Stimulated activated CD4-positive, alpha-beta T cell treated with anti-CD3 and anti-CD28 coated beads, Interleukin-12 subunit alpha, Interleukin-12 subunit beta, amount 100 ng/mL, for 4 hours (primary cell): ENCODE results near the gene PLEKHG5.

Source experiments
- DNase-seq: peaks from one replicate; pipeline ENCODE4 v3.0.0-alpha.2; 2020

PLEKHG5 gene

GRCh38 chr1:6424619-6425593 lies 66.6 kb downstream of the PLEKHG5 start, which contains the start of gene ESPN:
Gene ESPN, plus strand, starts transcription at chr1:6424776. Its CDS starts 180 bp downstream, at chr1:6424956.
- no peak for DNase-seq

GRCh38 chr1:6424000-6424565 lies 67.4 kb downstream of the PLEKHG5 start:
- no peak for DNase-seq

- peak; percentile 69 for DNase-seq
These were observed 68.0 kb downstream of the PLEKHG5 start for GRCh38 chr1:6423321-6423999.

- DNase-seq: no peak
These were observed 70.2 kb downstream of the PLEKHG5 start for GRCh38 chr1:6421266-6421665.

- no peak for DNase-seq
These were observed 70.9 kb downstream of the PLEKHG5 start for GRCh38 chr1:6420454-6421042.

GRCh38 chr1:6419804-6420453 lies 71.5 kb downstream of the PLEKHG5 start, which contains the start of gene HES2:
Gene HES2, minus strand, starts transcription at chr1:6419919. Its CDS starts 99 bp downstream, at chr1:6419820.
- DNase-seq: peak; percentile 12

GRCh38 chr1:6419397-6419803 lies 72.1 kb downstream of the PLEKHG5 start:
- DNase-seq: peak; percentile 7

- no peak for DNase-seq
These were observed 72.6 kb downstream of the PLEKHG5 start for GRCh38 chr1:6418668-6419396.

- no peak for DNase-seq
These were observed 73.4 kb downstream of the PLEKHG5 start for GRCh38 chr1:6417961-6418667.
